ENCODE measurements around the gene RCAN2.

RCAN2 gene

DNA sequence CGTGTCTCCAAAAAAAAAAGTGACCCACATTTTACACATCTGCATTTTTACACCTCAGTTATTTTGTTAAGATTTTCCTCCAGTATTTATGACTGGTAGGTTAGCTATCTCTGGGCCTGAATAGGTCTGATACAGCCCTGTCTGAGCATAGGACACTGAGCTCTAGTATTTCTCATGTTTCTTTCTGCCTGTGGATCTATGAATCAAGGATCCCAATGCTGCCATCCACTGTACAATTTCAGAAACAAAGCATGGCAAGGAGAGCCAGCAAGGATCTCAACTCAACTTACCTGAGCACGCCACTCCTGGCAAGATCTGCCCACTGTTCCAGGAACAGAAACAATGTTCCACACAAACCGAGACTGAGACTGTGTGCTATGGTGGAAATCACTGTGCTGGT lies 284.1 kb downstream of the RCAN2 start:
- DNase-seq, result no peak

DNA sequence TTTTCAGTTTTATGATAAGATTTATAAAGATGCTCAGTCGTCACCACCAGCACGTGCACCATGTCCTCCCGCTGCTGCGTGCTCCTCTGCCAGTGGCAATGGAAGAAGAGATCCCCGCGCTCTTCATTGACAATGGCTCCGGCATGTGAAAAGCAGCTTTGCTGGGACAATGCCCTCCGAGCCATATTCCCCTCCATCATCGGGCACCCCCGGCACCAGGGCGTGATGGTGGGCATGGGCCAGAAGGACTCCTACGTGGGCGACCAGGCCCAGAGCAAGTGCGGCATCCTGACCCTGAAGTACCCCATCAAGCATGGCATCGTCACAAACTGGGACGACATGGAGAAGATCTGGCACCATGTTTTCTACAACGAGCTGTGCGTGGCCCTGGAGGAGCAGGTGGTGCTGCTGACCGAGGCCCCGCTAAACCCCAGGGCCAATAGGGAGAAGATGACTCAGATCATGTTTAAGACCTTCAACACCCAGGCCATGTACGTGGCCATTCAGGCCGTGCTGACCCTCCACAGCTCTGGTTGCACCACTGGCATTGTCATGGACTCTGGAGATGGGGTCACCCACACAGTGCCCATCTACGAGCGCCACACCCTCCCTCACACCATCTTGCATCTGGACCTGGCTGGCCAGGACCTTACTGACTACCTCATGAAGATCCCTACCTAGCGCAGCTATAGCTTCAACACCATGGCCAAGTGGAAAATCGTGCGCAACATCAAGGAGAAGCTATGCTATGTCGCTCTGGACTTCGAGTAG lies 286.2 kb downstream of the RCAN2 start:
- DNase-seq, result no peak

DNA sequence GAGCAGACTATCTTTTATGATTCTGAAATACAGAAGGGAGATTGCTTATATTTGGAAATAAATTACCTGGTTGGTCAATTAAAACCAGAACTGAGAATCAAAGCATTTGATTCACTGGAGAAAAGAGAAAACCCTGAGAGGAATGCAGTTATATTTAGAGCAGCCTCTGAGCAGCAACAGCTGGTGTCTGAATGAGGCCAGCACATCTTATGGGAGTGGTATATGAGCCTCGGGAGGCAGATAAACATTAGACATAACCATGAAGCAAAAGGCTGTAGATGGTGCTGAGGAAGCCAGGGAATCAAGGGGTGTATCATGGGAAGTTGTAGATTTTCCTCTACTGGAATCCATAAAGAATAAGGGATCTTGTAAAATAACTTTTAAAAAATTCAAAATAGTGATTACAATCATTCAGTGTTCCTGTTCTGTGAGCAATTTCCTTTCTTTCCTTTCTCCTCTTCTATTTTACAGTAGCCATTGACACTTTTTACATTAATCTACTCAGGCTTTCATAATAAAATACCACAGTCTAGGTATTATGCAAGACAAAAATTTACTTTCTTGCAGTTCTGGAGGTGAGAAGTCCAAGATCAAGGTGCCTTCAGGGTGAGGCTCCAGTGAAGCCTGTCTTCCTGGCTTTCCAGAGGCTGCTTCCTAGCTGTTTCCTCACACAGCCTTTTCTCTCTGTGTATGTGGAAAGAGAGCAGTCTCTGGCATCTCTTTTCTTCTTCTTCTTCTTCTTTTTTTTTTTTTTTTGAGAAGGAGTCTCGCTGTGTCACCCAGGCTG lies 287.7 kb downstream of the RCAN2 start:
- DNase-seq, result no peak

DNA sequence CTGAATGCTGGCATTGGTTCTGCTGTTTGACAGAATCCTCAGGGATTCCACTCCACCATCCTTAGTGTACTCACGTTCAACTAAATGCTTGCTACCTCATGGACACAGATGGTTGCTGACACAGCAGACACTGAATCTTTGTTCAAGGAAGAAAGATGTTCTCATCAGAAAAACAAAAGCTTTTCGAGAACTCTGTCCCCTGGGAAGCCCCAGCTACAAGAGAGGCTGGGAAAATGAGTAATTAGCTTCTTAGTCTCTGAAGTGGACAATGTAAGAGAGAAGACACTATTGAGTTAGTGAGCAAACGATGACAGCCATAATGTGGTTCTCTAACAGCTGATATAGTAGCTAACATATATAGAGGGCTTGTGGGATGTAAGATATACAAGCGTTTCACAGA lies 289.5 kb downstream of the RCAN2 start:
- DNase-seq, result no peak

GRCh38 chr6:46199387-46199786 lies 291.9 kb downstream of the RCAN2 start:
- no peak for DNase-seq

- DNase-seq, result no peak
Measured at GRCh38 chr6:46191961-46192360, 299.3 kb downstream of the RCAN2 start.

- no peak for DNase-seq
Measured at GRCh38 chr6:46190889-46191288, 300.4 kb downstream of the RCAN2 start.

DNA sequence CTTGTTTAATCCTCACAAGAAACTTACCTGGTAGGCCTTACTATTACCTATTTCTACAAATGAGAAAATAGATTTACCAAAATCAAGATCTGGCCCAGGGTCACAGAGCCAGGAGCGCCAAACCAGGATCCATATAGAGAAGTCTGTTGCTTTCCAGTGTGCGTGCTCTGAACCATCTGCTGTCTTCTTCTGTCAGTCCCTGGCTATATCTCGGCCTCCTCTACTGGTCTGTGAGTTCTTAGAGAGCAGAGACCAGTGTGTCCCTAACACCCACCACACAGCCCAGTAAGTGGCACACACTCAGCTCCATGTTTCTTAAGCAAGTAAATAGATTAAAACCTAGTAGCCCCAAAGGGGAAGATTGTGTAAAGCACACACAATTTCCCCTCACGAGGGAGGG lies 301.5 kb downstream of the RCAN2 start:
- no peak for DNase-seq

- DNase-seq, result no peak
Measured at GRCh38 chr6:46186583-46186982, 304.7 kb downstream of the RCAN2 start.

DNA sequence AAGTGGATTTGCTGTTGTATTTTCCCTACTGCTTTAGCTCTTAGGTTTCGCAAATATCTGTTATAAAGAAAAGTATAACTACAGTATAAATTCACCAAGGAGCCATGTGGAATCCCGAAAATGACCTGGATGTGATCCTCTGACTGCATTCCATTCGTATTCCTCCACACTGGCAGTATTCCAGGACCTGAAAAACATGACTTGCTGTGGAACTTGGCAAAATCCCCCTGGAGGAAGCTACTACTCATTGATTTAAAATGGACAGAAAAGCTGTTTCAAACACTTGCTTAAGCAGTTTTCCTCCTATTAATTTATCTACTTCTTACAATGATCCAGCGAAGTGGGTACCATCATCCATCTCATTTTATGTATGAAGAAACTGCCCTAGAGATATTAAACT lies 307.1 kb downstream of the RCAN2 start:
- DNase-seq, result no peak

DNA sequence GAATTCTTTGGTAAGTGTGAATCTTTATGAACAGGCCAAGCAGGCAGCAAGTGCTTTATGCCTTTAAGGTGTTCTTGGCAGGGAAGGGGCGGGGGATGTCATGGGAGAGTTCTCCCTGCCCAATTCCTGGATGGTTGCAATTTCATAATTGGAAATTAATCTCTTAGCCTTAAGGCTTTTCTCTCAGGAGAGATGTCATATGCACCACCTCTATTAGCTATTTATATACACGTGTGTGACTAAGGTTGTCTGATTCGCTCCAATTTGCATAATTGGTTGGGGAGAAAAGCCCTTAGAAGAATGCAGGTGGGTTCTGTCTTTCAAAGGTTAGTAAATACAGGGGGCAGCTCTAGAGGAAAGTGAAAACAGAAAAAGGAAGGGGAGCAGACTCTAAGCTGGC lies 315.3 kb downstream of the RCAN2 start:
- DNase-seq, result no peak

DNA sequence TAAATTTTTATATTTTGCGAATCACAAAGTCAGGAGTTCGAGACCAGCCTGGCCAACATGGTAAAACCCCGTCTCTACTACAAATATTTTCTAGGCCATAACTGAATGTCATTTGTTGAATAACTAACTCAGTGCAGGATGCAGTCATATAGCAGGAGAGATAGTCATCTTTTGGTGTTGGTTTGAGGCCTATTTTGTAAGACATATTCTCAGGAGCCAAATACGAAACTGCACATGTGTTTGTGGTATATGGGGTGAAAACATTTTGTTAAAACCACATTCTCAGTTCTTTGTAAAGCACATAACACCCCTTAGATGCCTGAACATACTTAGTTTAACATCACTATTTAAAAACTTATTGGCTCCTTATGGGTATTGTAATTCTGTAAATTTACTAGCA lies 315.8 kb downstream of the RCAN2 start:
- no peak for DNase-seq

DNA sequence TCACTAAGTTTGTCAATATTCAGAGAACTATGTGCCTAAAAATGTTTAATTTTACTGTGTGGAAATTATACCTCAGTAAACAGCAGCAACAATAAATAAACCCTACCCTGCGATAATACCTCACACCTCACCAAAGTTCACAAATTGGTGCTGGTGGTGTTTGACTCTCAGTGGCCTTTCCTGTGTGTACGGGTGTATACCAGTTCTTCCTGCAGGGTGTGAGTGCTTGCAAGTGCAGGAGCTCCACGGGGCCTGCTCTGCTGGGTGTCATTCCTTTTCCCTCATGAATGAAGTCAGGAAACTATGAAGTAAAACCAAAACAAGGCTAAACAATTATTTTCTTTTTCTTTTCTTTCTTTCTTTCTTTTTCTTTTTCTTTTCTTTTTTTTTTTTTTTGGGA lies 316.3 kb downstream of the RCAN2 start:
- DNase-seq, result no peak

GRCh38 chr6:46172176-46172575 lies 319.1 kb downstream of the RCAN2 start:
- no peak for DNase-seq
